KOPT-K1 (cell line): ENCODE measurements around the gene ITGAX.
"Not testable (repeated sequence)": the region's sequence is repeated elsewhere in the genome, so short reads cannot be mapped to it uniquely, and the experiment has no call there.

Experiments used
- H3K27ac ChIP-seq: fragments of 200-600 bp; sonication (generic); 2 replicates; pipeline ENCODE4 v1.5.1; 2016; ENCODE audit warnings: antibody characterized with exemption, mild to moderate bottlenecking, low read depth, low read length; ENCODE audit not compliant: poor library complexity, severe bottlenecking
- H3K36me3 ChIP-seq: fragments of 200-600 bp; sonication (generic); 2 replicates; pipeline ENCODE4 v1.5.1; 2017; ENCODE audit warnings: antibody characterized with exemption, mild to moderate bottlenecking, low read length, moderate library complexity; ENCODE audit not compliant: insufficient read depth
- H3K9me3 ChIP-seq: fragments of 200-600 bp; sonication (generic); 2 replicates; pipeline ENCODE4 v1.5.1; 2017; ENCODE audit warnings: antibody characterized with exemption, low read length, mild to moderate bottlenecking; ENCODE audit not compliant: insufficient read depth, poor library complexity, severe bottlenecking

The ITGAX gene

DNA sequence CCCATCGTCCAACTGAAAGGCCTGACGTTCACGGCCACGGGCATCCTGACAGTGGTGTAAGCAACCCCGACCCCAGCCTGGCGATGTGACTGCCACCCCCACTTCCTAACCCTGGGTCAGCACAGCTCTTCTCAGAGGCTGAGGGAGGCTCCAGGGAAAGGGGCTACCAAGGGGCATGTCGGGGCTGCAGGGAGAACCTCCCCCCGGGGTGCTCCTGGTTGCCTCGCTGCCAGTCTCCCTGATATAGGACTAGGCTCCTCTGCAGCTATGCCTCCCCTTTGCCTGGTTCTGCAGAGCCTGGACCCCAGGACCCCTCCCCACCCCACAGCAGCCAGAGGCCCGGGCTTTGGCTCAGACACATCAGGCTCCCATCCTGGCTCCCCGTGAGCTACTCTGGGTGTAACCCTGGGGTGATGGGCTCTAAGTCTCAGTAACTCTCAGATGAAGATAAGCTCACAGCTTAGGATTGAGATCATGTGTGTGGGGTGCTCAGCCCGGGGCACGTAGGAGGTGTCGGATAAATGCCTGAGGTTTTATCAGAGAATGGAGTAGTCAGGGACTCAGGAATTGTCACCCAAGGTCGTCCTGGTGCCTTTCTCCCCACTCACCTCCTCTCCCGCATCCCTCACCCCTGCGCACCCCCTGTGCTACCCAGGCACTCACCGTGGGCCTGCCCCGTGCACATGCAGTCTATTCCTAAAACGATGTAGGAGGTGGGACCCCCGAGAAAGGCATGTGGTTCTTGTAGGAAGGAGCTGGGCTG, 48.8 kb downstream of the ITGAX start:
- H3K9me3 ChIP-seq, result peaks cover 16% of the 10 kb centered on the region
- no peaks in the 10 kb centered on the region for H3K36me3 ChIP-seq
- no peak overlapping the region for H3K27ac ChIP-seq

DNA sequence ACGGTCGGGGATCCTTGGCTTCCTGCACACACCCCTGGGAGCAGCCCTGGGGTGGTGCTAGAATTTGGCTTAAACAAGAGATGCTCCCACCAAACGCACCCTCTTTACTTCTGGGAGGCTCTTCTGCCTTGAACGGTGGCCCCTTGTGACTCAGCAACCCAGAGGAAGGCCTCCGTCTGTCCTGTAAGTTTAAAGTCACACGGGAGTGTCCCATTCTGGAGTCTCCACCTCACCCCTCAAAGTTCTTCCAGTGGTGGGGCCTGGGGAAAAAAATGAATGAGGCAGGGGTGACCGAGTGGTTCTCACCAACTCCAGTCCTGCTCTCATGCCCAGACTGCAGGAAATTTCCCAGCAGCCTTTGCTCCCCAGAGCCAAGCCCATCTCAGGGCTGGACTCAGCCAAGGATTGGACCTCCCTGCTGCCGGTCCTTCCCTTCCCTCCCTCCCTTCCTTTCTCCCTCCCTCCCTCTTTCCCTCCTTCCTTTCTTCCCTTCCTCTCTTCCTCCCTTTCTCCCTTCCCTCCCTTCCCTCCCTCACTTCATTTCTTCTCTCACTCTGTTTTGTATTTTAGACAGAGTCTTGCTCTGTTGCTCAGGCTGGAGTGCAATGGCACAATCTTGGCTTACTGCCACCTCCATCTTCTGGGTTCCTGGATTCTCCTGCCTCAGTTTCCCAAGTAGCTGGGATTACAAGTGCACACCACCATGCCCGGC, 49.5 kb downstream of the ITGAX start:
- H3K27ac ChIP-seq, result no peak overlapping the region
- H3K36me3 ChIP-seq, result no peaks in the 10 kb centered on the region
- peaks cover 9% of the 10 kb centered on the region for H3K9me3 ChIP-seq

DNA sequence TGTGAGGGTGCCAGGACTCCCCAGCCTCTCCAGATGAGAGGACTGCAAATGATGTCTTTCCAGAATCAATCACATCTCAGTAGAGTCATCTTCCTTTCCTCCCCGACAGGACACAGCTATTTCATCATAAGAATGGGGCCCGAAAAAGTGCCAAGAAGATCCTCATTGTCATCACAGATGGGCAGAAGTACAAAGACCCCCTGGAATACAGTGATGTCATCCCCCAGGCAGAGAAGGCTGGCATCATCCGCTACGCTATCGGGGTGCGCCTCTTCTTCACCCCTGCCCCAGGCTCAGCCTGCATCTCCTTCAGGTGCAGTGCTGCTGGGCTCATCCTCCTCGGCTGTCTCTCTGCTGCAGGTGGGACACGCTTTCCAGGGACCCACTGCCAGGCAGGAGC, 52.4 kb downstream of the ITGAX start:
- no peaks in the 10 kb centered on the region for H3K9me3 ChIP-seq
- no peaks in the 10 kb centered on the region for H3K36me3 ChIP-seq
- no peak overlapping the region for H3K27ac ChIP-seq

DNA sequence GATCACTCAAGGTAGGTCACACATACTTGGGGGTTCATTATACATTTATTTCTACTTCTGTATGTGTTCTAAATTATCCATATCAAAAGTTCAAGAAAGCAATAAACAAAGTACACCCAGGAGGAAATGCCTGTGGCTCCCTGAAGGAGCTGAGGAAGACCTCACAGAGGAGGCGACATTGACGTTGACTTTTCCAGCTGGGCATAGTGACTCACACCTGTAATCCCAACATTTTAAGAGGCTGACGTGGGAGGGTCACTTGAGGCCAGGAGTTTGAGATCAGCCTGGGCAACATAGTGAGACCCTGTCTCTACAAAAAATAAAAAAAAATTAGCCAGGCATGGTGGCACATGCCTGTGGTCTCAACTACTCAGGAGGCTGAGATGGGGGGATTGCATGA, 54.5 kb downstream of the ITGAX start:
- no peak overlapping the region for H3K27ac ChIP-seq
- no peaks in the 10 kb centered on the region for H3K9me3 ChIP-seq
- no peaks in the 10 kb centered on the region for H3K36me3 ChIP-seq

DNA sequence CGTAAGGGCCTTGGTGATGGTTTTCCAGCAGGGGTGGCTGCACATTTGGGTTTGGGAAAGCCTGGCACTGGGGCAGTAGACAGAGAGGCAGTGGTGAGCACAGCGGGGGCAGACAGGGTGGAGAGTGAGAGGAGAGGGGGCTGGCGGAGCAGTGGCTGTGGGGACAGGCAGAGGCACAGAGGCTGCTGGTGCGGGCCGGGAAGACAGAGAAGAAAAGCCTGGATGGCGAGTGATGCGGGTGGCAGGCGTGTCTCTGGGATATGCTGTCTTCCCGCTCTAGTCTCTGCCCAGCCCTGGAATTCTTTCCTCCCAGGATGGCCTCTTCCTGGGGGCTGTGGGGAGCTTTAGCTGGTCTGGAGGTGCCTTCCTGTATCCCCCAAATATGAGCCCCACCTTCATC, 55.1 kb downstream of the ITGAX start:
- no peaks in the 10 kb centered on the region for H3K9me3 ChIP-seq
- no peak overlapping the region for H3K27ac ChIP-seq
- no peaks in the 10 kb centered on the region for H3K36me3 ChIP-seq

DNA sequence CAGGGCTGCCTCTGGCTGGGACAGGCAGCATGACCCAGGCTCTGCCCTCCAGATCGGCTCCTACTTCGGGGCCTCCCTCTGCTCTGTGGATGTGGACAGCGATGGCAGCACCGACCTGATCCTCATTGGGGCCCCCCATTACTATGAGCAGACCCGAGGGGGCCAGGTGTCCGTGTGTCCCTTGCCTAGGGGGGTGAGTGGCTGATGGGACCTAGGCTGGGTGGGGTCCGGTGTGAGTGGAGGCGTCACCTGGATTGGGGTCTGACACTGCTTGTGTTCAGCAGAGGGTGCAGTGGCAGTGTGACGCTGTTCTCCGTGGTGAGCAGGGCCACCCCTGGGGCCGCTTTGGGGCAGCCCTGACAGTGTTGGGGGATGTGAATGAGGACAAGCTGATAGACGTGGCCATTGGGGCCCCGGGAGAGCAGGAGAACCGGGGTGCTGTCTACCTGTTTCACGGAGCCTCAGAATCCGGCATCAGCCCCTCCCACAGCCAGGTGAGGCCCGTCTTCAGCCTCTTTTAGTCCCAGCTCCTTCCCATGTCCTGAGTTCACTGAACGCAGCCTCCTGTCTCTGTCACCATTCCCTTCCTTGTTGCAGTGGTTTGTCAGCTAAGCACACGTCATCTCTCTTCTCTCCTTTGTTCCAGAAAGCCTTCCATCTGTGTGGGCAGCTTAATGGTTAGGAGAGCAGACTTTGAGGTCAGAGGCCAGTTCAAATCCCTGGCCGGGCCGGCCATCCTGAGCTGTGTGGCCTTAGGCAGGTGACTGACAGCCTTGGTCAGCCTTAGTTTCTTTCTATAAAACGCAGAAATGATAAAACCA, 56.3 kb downstream of the ITGAX start:
- H3K27ac ChIP-seq, result no peak overlapping the region
- no peaks in the 10 kb centered on the region for H3K36me3 ChIP-seq
- H3K9me3 ChIP-seq, result no peaks in the 10 kb centered on the region

DNA sequence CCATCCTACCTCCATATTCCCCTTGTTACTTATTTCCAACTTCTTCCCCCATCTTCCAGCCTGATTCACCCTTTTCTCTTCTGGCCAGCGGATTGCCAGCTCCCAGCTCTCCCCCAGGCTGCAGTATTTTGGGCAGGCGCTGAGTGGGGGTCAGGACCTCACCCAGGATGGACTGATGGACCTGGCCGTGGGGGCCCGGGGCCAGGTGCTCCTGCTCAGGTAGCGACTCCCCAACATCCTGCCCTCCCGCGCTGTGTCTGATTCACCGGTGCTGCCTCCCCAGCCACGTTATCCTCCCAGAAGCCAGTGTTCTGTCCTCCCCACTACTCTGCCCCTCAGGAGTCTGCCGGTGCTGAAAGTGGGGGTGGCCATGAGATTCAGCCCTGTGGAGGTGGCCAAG, 57.8 kb downstream of the ITGAX start:
- no peaks in the 10 kb centered on the region for H3K9me3 ChIP-seq
- no peaks in the 10 kb centered on the region for H3K36me3 ChIP-seq
- H3K27ac ChIP-seq, result no peak overlapping the region

DNA sequence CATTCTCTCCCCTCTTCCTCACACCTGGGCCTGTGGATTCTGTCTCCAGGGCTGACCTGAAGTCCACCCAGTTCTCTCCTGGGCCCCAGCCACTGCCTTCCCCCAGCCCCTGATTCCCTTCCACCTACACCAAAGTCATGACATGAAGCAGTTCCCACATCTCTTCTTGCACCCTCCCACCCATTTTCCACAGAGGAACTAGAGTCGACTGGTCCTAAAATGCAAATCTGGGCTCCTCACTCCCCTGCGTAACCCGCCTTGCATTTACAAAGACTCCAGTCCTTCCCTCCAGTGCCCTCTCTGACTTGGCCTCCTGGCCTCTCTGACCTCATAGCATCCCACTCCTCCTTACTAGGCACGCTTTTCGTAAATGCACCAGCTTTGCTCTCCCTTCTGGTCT, 58.4 kb downstream of the ITGAX start:
- no peak overlapping the region for H3K27ac ChIP-seq
- no peaks in the 10 kb centered on the region for H3K9me3 ChIP-seq
- H3K36me3 ChIP-seq, result no peaks in the 10 kb centered on the region

DNA sequence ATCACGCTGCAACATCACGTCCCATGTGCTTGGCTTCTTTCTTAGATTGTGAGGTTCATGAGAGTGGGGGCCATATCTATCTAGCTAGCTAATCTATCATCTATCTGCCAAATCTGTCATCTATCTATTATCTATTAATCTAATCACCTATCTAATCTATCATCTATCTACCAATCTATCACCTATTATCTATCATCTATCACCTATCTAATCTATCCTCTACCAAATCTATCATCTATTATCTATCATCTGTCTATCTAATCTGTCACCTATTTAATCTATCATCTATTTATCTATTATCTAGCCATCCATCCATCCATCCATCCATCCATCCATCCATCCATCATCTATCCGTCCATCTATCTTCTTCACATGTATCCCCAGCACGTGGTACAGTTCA, 59.0 kb downstream of the ITGAX start:
- Histone ChIP-seq H3K9me3 (no peaks in the 10 kb centered on the region), H3K27ac (no peak overlapping the region), H3K36me3 (no peaks in the 10 kb centered on the region)

DNA sequence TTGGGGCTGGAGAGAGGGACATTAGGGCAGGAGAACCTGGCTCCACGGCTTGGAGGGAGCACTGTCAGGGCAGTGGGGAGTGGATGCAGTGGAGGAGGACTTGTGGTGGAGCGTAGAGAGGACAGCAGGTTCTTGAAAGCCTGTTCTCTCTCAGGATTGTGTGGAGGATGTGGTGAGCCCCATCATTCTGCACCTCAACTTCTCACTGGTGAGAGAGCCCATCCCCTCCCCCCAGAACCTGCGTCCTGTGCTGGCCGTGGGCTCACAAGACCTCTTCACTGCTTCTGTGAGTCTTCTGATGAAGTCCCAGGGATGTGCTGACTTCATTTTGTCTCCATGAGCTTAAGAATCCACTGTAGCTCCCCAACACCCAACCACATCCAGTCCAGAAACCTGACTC, 59.7 kb downstream of the ITGAX start:
- H3K9me3 ChIP-seq, result no peaks in the 10 kb centered on the region
- H3K27ac ChIP-seq, result no peak overlapping the region
- H3K36me3 ChIP-seq, result no peaks in the 10 kb centered on the region

DNA sequence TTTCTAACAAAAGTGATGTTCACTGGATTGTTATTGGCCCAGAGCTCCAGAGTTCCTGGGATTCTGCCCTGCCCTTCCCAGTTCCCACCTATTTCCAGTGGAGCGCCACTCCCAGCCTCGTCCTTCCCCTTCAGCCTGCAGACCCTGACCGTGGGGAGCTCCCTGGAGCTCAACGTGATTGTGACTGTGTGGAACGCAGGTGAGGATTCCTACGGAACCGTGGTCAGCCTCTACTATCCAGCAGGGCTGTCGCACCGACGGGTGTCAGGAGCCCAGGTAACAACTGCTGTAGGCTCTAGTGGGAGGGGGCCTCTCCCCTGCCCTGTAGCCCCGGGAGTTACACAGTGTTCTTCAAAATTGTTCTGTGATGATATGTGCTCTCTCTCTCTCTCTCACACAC, 61.4 kb downstream of the ITGAX start:
- H3K36me3 ChIP-seq, result no peaks in the 10 kb centered on the region
- H3K27ac ChIP-seq, result no peak overlapping the region
- no peaks in the 10 kb centered on the region for H3K9me3 ChIP-seq

DNA sequence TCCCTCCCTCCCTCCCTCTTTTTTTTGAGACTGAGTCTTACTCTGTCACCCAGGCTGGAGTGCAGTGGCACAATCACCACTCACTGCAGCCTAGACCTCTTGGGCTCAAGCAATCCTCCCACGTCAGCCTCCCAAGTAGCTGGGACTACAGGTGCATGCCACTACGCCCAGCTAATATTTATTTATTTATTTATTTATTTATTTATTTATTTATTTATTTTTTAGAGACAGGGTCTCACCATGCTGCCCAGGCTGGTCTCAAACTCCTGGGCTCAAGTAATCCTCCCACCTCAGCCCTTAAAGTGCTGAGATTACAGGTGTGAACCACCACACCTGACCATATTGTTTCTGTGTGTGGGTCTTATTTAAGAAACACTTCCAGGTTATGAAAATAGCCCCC, 62.1 kb downstream of the ITGAX start:
- H3K27ac ChIP-seq, H3K36me3 ChIP-seq, H3K9me3 ChIP-seq: not testable (repeated sequence)

DNA sequence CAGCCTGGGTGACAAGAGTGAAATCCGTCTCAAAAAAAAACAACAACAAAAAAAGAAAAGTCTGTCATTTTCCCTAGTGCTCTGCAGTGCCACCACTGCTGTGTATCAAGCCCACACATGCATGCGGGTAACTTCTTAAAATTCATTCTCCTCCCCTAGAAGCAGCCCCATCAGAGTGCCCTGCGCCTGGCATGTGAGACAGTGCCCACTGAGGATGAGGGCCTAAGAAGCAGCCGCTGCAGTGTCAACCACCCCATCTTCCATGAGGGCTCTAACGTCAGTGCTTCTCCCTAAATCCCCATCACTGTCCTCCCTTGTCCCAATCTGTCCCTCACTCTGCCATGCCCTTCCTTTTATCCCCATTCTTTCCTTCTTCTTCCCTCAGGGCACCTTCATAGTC, 62.9 kb downstream of the ITGAX start:
- Histone ChIP-seq H3K9me3 (no peaks in the 10 kb centered on the region), H3K36me3 (no peaks in the 10 kb centered on the region), H3K27ac (no peak overlapping the region)

DNA sequence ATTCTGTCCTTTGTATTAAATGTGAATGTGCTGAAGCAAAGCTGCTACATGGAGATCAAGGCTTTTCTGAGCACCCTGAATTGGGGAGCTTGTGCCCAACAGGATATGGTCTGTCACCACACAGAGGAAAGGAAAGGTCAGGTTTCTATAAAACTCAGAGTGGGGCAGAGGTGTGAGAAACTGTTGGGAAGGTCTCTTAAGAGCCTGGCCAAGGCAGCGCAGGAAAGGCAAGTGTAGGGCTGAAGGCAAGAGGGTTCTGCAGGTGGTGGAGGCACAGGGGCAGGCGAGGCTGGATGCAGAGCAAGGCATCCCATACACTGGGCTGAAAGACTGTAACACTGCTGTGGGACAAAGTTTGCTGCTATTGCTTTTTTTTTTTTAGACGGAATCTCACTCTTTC, 65.1 kb downstream of the ITGAX start:
- no peaks in the 10 kb centered on the region for H3K9me3 ChIP-seq
- no peaks in the 10 kb centered on the region for H3K36me3 ChIP-seq
- H3K27ac ChIP-seq, result no peak overlapping the region

DNA sequence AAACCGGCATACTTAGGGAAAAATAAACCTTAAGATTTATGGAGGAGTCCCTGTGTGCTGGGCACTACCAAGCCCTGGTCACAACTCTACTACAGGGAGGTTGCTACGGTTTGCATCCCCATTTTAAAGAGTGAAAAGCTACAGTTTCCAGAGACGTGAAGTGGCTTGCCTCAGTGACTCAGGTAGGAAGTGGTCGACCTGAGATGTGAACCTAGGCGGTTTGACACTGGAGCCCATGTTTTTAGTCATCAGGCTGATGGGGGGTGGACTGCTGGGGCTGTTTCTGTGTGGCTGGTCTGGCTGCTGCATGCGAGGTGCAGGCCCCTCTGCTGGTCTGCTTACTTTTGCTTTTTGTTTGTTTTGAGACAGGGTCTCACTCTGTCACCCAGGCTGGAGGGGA, 66.6 kb downstream of the ITGAX start:
- Histone ChIP-seq H3K27ac (no peak overlapping the region), H3K9me3 (no peaks in the 10 kb centered on the region), H3K36me3 (no peaks in the 10 kb centered on the region)
